ENCODE measurements around the gene MDFIC2.
"Not testable (repeated sequence)": the region's sequence is repeated elsewhere in the genome, so short reads cannot be mapped to it uniquely, and the experiment has no call there.

Gene MDFIC2

DNA sequence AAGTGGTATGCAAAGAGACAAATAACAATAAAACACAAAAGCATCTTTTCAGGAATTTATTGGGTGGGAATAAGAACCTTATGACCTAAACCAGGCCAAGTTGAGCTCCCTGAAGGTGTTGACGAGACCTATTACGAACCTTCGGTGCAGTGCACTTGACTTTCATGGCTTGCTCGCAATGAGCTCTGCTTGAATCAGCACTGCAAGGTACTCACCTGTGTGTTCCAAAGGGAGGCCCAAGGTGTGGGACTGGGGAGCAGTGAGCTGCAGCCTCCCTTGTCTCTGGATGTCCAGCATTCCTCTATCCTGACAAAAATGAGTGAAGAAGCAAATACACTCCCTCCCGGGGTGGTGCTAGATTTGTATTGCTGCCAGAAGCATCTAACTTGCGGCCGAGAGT is at the start of gene MDFIC2:
MDFIC2 (minus strand) TSS at position 303 of the 400 bp plus-strand sequence. CDS start 665 bp downstream, outside the sequence.
- no peak for DNase-seq (ENCODE audit: low read depth)

DNA sequence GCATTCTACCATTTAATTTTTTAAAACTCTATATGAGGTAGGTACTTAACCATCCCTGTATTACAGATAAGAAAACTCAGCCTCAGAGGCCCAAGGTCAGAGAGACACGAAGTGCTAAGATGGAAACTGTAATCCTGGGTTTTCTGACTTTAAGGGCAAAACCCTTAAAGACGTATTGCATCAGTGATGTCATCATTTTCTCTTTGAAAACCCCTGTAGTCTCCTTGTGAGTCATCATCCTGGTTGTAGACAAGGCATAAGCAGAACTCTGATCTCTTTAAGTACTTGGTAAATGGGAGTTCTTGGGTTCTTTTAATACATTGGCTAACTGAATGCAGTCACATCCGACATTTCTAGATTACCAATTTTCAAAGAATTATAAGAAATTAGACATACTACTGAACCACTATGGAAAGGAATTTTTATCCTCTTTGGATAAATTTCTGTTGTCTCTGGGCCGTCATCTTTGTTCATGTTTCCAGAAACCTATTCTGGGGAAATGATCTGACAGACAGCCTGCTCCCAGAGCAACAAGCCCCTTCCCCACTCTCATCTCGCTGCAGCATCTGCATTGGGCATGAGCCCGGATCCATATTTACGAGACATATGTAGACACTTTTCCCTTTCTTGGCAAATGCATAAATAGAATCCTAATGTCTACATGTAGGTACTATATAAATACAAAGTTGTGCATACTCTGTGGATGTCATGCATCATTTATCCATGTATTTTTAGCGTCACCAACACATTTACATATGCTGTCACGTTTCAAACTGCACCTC is 48.7 kb upstream of the MDFIC2 start:
- peak; percentile 10 for DNase-seq (ENCODE audit: low read depth)

GRCh38 chr3:70359711-70360110 is 47.3 kb upstream of the MDFIC2 start:
- DNase-seq (ENCODE audit: low read depth): no peak

DNA sequence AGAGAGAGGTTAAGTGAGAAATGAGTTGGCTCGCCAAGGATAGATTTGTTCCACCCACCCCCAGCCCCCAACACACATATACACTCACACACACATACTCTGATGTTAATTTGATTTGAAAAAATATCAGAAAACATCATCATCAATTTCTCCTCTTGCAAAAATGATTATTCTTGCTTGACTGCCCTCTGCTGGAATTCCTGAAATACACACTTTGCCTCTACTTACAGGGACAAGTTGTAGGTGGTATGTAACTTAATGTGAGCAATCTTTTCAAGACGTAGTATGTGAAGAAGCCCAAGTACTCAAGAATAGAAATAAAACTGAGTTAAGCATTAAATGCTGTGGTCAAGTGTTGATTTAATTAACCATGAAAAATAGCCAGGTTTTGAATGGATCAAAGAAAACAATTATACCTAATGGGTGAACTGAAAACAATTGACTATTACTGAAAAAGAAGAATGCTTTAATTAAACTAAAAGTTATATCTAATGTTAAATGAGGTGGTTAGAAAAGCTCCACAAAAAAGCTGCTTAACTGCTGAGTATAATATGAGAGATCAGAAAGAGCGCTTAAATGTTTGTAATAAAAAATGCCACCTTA is 46.6 kb upstream of the MDFIC2 start:
- DNase-seq (ENCODE audit: low read depth): peak; percentile 16

DNA sequence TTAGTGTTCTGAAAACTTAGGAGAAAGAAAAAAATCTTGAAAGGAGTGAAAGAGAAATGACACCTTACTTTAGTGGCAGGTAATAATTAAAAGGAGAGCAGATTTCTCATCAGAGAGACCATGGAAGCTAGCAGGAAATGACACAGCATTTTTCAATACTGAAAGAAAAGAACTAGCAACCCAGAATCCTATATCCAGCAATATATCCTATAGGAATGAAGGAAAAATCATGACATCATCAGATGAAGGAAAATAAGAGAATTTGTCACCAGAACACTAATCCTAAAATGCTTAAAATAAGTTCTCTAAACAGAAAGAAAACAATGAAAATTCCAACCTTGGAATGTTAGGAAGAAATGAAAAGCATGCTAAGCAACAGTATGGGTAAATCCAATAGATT is 39.8 kb upstream of the MDFIC2 start:
- DNase-seq (ENCODE audit: low read depth): no peak

DNA sequence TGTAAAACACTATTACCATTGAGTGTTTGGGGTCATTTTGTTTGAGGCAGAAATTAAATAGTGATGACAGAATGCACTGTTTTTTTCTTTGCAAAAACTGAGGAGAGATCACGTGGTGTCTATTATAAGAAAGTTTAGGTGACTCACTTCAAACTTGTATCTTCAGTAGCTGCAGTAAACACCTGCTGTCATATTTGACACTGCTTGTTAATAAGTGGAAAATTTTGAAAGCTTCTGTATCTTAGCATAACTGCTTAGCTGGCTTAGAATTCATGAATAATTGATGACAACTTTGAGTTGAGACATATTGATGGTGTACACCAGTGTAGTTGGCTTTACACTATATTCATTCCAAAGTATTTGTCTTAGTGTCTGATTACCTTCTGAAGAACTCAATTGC is 29.7 kb upstream of the MDFIC2 start:
- DNase-seq (ENCODE audit: low read depth): no peak

DNA sequence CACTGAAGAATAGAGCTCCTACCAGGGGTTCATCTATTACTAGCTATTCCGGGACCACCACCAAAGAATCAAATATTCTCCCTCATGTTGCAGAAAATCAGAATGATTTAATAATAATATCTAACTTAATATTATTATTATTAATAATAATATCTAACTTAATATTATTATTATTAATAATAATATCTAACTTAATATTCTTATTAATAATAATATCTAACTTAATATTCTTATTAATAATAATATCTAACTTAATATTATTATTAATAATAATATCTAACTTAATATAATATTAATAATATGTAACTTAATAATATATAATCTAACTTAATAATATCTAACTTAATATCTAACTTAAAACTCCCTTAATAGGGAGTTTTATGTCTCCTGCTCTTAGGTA is 24.4 kb upstream of the MDFIC2 start:
- not testable (repeated sequence) for DNase-seq (ENCODE audit: low read depth)

DNA sequence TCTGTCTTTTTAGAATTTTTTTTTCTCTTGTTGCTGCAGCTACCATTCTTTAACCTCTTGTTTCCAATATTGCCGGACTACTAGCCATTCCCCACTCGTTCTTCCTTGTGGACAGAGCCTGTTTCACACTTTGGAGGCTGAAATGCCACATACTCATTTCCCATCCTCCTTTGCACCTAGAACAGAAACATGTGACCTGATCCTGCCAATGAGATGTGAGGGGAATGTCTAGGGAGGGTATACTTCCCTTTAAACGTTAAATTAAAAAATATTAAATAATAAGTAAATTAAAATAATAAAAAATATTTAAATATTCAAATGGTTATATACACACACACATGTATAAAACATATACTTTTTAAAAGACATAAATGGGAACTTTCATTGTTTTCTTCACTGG is 20.6 kb upstream of the MDFIC2 start:
- DNase-seq (ENCODE audit: low read depth): no peak

- no peak for DNase-seq (ENCODE audit: low read depth)
Measured at GRCh38 chr3:70315021-70315420, 2.6 kb upstream of the MDFIC2 start.

GRCh38 chr3:70310809-70311208 is 1.6 kb downstream of the MDFIC2 start:
- no peak for DNase-seq (ENCODE audit: low read depth)

DNA sequence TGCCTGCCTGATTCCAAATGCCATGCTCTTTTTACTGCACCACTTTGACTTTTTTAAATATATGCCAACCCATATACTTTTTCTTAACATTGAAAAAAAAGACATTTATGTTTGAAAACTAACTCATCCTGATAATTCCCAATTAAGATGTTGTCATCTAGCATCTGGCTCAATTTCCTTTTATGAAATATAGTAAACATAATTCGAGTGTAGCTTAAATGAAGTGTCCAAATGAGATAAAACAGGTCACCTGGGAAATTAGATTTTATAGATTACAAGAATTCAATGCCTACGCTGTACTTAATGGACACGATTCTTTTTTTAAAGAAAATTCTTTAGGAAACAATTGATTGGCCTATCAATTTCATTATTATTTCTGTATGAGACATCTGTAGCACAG is 2.8 kb downstream of the MDFIC2 start:
- DNase-seq (ENCODE audit: low read depth): no peak

- peak; percentile 13 for DNase-seq (ENCODE audit: low read depth)
Measured at GRCh38 chr3:70308760-70309159, 3.7 kb downstream of the MDFIC2 start.

DNA sequence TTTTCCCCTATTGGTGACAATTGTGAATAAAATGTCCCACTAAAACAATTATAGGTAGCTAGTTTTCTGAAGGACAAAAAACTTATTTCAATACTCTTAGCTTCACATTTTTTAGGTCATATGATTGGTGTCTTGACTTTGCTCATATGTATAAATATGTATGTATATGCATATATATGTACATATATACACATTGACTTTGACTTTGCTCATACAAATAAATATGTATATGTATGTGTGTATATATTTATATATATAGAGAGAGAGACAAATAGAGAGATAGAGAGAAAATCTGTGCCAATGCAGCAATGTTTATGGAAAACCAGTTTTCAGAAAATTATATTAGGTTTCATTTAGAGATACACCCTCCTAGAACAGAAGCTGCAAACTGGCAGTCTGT is 5.7 kb downstream of the MDFIC2 start:
- DNase-seq (ENCODE audit: low read depth): no peak

GRCh38 chr3:70298385-70298784 is 14.1 kb downstream of the MDFIC2 start:
- peak; percentile 13 for DNase-seq (ENCODE audit: low read depth)

- no peak for DNase-seq (ENCODE audit: low read depth)
Measured at GRCh38 chr3:70291097-70291482, 21.3 kb downstream of the MDFIC2 start.

- not testable (repeated sequence) for DNase-seq (ENCODE audit: low read depth)
Measured at GRCh38 chr3:70290431-70291096, 21.9 kb downstream of the MDFIC2 start.

DNA sequence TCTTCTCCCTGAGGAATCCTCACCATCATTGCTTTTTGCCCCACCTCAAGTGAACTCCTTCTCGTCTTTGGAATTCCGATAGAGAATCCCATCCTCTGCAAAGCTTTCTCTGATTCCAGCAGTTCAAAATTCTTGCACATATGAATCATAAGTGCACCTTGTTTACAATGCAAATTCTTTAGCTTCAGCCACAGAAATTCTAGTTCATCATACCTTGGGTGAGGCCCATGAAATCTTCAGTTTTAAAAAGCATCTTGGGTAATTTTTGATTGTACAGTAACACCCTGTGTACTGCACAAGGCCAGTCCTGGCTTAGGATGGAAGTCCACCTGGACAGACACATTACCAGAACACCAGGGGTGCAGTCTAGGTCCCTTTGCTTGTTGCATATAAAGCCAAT is 30.8 kb downstream of the MDFIC2 start:
- DNase-seq (ENCODE audit: low read depth): no peak

DNA sequence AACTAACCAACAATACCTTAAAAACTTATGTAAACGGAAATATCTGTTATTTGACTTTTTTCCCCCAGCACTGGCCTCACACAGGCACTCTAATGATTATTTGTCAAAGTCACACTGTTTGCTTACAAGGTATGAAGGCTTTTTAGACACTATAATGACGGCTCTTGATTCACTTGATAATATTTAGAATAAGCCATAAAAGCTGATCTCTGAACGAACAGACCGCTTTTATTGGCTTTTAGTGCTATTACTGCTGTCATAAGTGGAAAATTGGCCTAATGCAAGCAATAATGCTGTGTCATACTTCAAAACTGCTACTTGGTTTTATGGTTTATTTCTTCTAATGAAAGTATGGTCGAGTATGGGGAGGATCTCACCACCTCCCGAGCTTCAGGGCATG is 35.1 kb downstream of the MDFIC2 start:
- DNase-seq (ENCODE audit: low read depth): no peak

DNA sequence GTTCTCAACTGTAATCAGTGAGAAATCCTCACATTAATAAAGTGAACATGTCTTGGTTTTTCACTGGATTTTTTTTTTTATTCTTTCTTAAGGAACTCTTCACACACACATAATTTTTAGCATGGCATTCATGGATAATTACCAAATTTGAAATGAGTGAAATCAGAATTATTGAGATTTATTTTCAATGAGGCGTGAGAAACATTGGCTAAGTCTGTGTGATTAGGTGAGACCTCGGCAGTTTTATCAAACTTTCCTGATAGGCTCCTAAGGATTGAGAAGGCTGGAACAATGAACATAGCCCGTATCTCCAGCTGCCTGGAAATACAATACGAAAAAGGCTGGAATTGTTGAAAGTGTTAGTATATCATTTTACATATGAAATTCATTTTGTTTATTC is 35.5 kb downstream of the MDFIC2 start:
- no peak for DNase-seq (ENCODE audit: low read depth)

DNA sequence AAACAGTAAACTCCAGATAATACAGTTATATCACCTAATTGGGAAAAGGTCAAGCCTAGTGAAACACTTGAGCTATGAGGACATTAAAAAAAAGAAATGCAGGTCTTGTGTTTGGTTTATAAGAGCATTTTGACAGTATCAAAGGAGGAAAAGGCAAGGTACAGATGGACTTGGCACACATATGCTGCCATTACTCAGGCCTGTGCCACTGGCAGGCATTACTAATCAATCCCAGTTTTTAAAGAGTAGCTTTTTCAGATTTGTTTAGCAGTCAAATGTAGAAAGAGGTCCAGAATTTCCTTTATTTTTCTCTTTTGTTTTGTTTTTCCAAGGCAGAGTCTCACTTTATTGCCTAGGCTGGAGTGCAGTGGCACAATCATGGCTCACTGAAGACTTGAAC is 38.9 kb downstream of the MDFIC2 start:
- DNase-seq (ENCODE audit: low read depth): no peak

DNA sequence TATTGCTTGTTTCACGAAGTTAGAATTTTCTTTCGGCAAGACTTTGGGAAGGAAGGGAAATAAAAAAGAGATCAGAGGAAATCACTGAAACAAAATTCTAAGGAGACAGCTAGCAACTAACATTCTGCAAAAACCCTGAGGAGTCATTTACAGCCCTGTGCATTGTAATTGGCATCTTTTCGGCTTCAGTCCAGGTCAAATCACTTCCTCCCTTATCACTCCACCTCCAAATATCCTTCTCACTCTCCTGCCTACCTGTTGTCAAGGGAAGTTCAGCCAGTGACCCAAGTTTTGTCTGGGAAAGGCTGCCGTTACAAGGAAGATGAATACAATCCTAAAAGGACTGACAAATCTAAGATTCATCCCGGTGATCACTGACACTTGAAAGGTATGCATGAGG is 39.6 kb downstream of the MDFIC2 start:
- DNase-seq (ENCODE audit: low read depth): no peak

DNA sequence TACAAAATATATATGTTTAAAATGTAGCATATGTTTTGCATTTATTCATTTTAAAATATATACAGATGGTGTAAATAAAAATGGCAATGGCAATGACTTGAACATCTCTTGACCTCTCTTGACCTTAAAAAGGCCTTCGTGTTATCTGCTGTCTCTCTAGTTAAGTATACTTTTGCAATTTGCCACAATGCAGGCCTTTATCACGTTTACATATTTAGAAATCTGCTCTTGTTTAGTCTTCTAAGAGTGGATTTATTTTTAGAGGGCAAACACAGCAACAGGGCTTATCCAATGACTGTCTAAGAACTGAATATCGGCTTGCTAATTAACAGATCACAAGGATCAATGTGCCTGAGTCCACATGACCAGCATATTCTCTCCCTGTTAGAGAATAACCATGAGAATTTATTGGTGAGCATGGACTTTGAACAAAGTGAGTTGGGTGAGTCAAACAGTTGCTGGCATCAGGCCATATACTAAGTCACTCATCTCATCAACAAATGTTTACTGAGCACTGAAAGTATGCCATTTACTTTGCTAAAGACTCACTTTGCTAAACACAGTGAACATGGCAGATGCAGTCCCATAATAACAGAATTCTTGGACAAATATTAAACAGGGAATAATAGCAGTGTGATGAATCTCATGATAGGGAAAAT is 48.2 kb downstream of the MDFIC2 start:
- DNase-seq (ENCODE audit: low read depth): no peak

GRCh38 chr3:70261283-70261682 is 51.2 kb downstream of the MDFIC2 start:
- no peak for DNase-seq (ENCODE audit: low read depth)

Measured in stromal cell of bone marrow (primary cell).